KBM-7 (cell line): Measurements from ENCODE around the gene SART3.
A peak's percentile ranks its signal among the peaks of the same experiment; 100 is the strongest.
"Not testable (repeated sequence)": the region's sequence is repeated elsewhere in the genome, so short reads cannot be mapped to it uniquely, and the experiment has no call there.

Source experiments
- DNase-seq: peaks from one replicate; pipeline ENCODE4 v3.0.0-alpha.2; 2015
- in situ Hi-C: fragments of 300-500 bp; cut with MboI; formaldehyde crosslinking; loops from 2 replicates; pipeline ENCODE4 v1.14.3; 2020; ENCODE audit warnings: low sequenced_read_pairs, low pct_unique_long_range_greater_than_20kb, mixed read lengths

SART3 gene

DNA sequence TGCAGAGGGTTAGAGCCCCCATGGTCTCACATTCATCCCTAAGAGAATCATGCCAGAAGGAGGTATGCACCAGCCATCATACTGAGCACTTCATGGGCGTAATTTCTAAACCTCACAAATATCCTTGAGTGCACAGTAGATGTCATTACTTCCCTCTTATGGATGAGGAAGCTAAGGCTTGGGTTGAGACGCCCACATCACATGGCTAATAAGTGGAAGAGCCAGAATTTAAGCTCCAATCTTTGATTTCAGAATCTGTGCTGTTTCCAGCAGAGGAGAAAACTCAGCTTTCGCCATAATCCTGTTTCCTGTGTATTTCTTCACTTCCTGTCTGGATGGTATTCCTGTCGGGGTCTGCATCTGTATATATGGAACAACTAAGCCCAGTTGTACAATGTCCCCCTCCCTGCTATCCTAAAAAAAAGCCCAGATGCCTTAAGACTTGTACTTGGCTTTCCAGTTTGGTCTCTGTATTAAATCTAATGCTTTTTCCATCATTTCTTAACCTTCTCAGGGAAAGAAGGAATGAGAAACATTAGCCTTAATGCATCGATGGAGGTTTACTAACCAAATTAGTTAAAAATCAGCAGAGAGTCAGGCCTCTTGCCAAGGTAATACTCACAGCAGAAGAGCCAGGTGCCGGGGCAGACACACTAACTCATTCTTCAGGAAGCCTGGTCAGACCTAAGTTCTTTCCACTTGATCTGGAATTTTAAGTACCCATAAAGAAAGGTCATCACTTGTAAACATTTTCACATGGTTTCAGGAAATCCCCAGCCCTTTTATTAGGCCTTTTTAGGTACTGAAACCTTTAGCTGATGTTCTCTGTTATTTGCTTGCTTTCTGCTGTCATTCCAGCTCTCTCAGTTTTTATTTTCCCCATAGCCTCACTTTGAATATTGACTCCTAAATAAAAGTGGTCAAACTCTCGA, 6.7 kb upstream of the SART3 start:
- in situ Hi-C loops = no loop called here
- no peak for DNase-seq

DNA sequence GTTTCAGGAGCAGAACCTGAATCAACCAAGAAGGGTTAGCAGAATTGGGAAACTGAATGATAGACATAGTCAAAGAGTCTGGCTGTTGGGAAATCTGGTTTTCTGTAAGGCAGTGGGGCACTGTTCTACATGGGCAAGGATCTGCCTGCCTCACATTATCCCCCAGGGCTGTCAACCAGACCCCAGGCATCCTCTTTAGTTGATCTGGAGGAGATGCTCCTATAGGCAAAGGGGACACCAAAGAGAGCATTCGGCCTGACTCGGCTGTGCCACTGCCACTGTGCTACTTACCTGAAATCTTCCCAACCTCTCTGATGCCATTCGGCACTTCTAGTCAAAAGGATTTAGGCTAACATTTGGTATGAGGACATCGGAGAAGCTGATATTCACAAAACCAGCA, 5.5 kb upstream of the SART3 start:
- no peak for DNase-seq
- in situ Hi-C loops = no loop called here

- peak; percentile 50 for DNase-seq
- in situ Hi-C loops = no loop called here
Observed at GRCh38 chr12:108565976-108566375, 5.0 kb upstream of the SART3 start.

- no peak for DNase-seq
- in situ Hi-C loops = no loop called here
Observed at GRCh38 chr12:108565146-108565545, 4.2 kb upstream of the SART3 start.

DNA sequence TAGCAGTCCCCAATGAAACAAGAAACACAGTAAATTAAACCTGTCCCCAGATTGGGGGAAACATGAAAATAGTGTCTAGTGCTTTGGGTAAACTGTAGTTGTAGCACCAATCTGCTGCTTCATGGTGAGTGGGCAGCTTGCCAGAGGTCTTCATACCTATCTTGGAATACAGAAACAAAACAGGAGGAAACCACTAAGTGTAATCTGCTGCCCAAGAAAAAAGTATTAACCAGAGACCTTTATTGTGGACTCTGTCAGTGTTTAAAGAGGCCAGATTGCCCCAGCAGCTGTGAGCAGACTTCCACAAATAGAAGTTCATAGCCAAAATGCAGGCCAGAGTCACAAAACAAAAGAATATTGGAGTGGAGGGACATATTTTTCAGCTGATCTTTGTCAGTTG, 3.8 kb upstream of the SART3 start:
- DNase-seq = peak; percentile 42
- in situ Hi-C loops = no loop called here

DNA sequence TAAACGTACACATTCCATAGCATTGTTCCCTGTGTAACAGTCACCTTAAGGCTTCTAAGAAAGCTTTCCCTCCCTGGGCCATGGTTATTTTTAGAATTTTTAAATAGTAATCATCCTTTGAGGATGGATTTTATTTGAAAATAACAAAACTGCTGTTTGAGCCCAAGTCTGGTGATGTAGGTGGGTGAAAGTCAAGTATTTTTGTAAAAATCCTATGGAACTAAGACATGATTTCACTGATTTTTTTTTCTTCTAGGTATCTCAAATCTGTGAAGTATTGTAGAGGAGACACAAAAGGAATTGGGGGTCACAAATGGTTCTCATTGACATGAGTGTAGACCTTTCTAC, 2.8 kb upstream of the SART3 start:
- no peak for DNase-seq
- in situ Hi-C loops = no loop called here

DNA sequence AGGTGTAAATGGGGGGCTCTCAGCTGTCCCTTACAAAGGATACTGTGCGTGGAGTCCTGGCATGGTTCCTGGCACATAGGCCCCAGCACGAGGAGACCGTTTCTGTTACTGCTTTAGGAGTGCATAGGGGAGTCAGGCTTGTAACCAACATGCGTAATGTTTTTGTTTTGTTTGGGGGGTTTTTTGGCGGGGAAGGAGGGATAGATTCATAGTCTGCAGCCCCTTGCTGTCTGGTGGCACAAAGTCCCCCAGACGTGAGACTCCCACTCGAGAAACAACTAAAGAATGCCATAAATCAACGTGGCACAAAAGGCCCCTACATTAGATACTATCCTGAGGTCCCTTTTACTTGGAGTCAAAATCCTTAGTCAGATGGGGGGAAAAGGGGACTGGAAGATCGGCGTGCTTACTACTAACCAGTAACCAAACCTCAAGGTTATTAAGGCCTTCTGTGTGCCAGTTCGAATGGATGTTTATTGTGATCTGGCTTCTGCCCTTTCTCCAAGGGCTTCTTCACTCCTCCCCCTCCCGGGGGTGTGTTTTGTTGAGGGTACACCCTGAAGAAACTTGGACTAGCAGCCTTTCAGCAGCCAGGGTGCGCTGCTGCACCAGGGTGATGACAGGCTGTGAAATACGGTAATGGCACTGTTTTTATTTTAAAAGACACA, 2.3 kb upstream of the SART3 start:
- peak; percentile 91 for DNase-seq
- in situ Hi-C loops = no loop called here

- in situ Hi-C loops = no loop called here
- peak; percentile 97 for DNase-seq
Observed at GRCh38 chr12:108562348-108563135, 1.6 kb upstream of the SART3 start, which contains the start of gene ISCU. Gene ISCU, plus strand, starts transcription at chr12:108562596. Its CDS starts 27 bp downstream, at chr12:108562623.

DNA sequence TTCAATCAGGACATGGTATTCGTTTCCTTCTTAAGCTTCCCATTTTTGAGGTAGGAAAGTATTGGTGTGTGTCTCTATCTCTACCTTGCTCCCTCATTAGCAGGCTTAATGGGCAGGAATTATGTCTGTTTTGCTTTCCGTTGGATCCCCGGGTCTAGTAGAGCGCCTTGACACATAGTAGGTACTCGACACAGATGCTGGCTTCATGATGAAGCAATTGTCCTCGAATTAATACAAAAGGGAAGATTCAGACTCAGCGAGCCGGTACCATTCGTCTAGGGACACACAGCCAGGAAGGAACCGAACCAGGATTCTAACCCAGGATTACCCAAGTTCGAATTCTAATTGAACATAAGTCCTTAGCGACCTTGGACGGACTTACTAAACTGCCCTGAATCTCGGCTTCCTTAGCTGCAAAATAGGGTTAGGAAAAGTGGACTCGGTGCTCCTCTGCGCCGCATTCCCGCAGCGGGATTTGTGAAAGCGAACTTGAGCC, 927 bp upstream of the SART3 start:
- DNase-seq = no peak
- in situ Hi-C loops = no loop called here

GRCh38 chr12:108560321-108560721, 652 bp downstream of the SART3 start:
- DNase-seq = no peak

GRCh38 chr12:108559748-108560147, 1.2 kb downstream of the SART3 start:
- in situ Hi-C loops = no loop called here
- DNase-seq = no peak

More at GRCh38 chr12:108560321-108560721, 652 bp downstream of the SART3 start:
- in situ Hi-C loops = no loop called here

GRCh38 chr12:108559007-108559655, 1.8 kb downstream of the SART3 start:
- no peak for DNase-seq
- in situ Hi-C loops = no loop called here

GRCh38 chr12:108555383-108555782, 5.6 kb downstream of the SART3 start:
- DNase-seq = not testable (repeated sequence)

DNA sequence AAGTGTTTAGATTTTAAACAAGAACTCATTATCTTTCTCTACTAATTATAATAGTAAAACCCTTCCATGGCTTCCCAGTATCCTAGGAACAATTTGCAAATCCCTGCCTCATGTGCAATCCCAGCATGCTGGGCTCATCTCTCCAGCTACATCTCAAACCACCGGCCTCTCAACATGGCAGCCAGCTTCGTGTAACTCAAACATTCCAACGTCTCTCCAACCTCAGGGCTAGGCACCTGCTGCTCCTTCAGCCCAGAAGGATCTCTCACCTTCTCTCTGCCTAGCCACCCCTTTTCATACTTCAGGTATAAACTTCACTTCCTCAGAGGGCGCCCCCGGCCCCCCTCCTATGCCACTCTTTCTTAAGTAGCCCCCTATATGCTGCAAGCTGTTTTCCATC, 7.2 kb downstream of the SART3 start:
- in situ Hi-C loops = no loop called here

More at GRCh38 chr12:108555383-108555782, 5.6 kb downstream of the SART3 start:
- in situ Hi-C loops = not testable (repeated sequence)

GRCh38 chr12:108551535-108551934, 9.4 kb downstream of the SART3 start:
- no peak for DNase-seq
- in situ Hi-C loops = no loop called here

More for the DNA sequence above, 7.2 kb downstream of the SART3 start:
- DNase-seq = no peak

- DNase-seq = no peak
- in situ Hi-C loops = no loop called here
Observed at GRCh38 chr12:108548954-108549521, 11.9 kb downstream of the SART3 start.

DNA sequence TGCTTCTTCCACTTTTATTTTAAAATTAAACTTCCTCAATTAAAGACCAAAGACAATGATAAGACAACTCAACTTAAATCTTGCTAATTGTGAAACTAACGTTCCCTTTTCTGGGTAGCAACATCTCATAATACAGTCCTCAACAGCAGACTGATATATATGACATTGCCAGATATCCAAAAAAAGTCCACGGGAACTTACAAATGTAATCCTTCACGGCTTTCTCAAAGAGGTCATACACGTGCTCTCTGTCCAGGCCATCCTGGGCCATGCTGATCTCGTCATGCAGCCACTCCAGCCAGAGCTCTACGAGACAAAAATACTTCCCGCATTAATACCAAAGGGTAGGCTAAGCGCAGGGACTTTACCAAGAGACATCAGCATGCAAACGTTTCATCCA, 13.3 kb downstream of the SART3 start:
- in situ Hi-C loops = no loop called here
- DNase-seq = no peak

DNA sequence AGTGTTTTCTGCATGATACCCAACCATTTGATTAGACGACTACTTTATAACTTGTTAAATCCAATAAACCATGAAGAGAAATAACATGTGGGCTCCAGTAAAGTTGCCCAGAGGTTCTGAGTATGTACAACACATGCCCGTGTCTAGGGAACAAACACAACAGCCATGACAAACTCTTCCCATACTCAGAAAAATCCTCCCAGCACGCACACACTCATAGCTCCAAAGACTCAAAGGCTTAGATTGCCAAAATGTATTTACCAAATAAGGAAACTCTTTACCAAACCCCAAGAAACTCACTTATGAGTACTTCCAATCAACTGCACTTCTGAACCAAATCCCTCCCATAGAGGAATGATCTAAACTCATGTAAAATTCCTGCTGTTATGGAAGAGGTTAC, 17.3 kb downstream of the SART3 start:
- in situ Hi-C loops = no loop called here
- no peak for DNase-seq

DNA sequence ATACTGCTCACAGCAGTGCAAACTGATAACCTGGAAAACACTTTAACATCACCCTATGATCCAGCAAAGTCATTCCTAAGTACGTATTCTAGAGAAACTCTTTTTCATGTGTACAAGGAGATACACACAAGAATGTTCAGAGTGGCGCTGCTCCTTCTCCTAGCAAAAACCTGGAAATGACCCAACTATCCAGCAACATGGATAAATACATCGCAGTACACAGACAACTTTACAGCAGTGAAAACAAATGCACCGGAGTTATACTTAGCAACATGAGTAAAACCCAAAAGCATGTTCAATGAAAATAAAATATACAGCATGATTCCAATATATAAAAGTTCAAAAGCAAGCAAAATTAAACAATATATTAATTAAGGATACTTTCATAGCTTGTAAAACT, 18.7 kb downstream of the SART3 start:
- in situ Hi-C loops = no loop called here
- DNase-seq = no peak
